Thymus (tissue), 11 donors: ENCODE data around the gene DPF3. TPM values are rescaled to one million over a fixed set of nuclear protein-coding genes. Genes with fewer than 3 reads are reported as not detected.

Experiments used
- DNase-seq, 9 donors: peaks; one replicate each; pipeline ENCODE4 v3.0.0-alpha.2; 2013; ENCODE audit warnings: low spot score in 9 of 9, low read depth in 6 of 9, missing footprints in 1 of 9
- H3K27ac ChIP-seq, 2 donors: one replicate each; pipeline ENCODE4 v1.5.1; 2013; ENCODE audit warnings: control low read depth in 1 of 2, low read depth in 1 of 2, low read length in 1 of 2, mild to moderate bottlenecking in 1 of 2, moderate library complexity in 1 of 2
- H3K27me3 ChIP-seq, 2 donors: one replicate each; pipeline ENCODE4 v1.5.1; 2013; ENCODE audit warnings: low read length in 1 of 2; ENCODE audit not compliant: control insufficient read depth in 2 of 2, insufficient read depth in 1 of 2
- H3K36me3 ChIP-seq, 2 donors: one replicate each; pipeline ENCODE4 v1.5.1; 2013; ENCODE audit warnings: low read length in 1 of 2, mild to moderate bottlenecking in 1 of 2, moderate library complexity in 1 of 2; ENCODE audit not compliant: control insufficient read depth in 2 of 2, insufficient read depth in 2 of 2
- H3K4me1 ChIP-seq, 2 donors: one replicate each; pipeline ENCODE4 v1.5.1; 2013; ENCODE audit warnings: low read length in 2 of 2; ENCODE audit not compliant: control insufficient read depth in 2 of 2, insufficient read depth in 2 of 2
- H3K4me3 ChIP-seq, 2 donors: one replicate each; pipeline ENCODE4 v1.5.1; 2013; ENCODE audit warnings: low read length in 2 of 2, control low read depth in 1 of 2, mild to moderate bottlenecking in 1 of 2
- H3K9me3 ChIP-seq, 2 donors: one replicate each; pipeline ENCODE4 v1.5.1; 2013; ENCODE audit warnings: low read length in 1 of 2, mild to moderate bottlenecking in 1 of 2; ENCODE audit not compliant: control insufficient read depth in 2 of 2, insufficient read depth in 1 of 2
- WGBS: extraction: QIAGEN DNeasy Blood & Tissue Kit; methylation state at CpG from one replicate; pipeline ENCODE4 v1.1.7; 2013; 5-methylcytosine and 5-hydroxymethylcytosine counted together
- polyA plus RNA-seq: library from polyadenylated mRNA; stranded (reverse); fragments of 200-250 nt; gene quantifications from one replicate; pipeline ENCODE4 v1.2.3, GENCODE V29; 2013
- total RNA-seq: library from RNA; stranded (reverse); fragments of 120-200 nt; gene quantifications from one replicate; pipeline ENCODE4 v1.2.4, GENCODE V29; 2013
- donor health status: healthy.

The DPF3 gene
- total and polyA plus RNA-seq, 2 donors = 0.46 to 1.6 TPM

DNA sequence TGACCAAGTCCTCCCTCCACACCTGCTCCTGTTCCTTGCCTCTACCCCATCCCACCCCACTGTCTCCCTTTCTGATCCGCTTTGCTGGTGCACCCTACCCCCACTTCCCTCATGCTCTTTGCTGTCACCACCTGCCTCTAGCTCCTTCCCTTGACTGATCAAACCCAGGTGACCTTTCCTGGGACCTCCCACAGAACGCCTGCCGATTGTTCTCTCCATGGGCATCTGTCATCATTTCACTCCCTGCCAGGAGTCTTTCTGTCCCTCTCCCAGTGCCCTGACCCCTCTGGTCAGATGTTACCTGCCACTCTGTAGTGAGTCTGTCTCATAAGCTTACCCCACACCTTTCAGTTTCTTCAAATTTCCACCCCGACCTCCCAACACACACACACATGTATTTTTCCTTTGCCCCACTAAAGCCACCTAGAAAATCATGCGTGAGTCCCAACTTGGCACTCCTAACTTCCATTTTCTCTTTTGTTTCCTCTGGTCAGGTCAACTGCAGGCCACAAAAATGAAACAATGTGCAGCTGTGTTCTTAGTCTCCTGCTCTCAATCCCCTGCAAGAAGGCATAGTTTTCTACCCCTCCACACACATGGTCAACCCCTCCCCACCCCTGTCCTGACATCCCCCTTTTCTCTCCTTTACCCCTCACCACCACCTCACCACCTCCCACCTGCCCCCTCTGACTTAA is 229.8 kb downstream of the DPF3 start:
- no peak for DNase-seq
- no peaks in the 10 kb centered on the region for H3K36me3 ChIP-seq
- no peaks in the 10 kb centered on the region for H3K9me3 ChIP-seq
- no peak overlapping the region for H3K4me3 ChIP-seq
- 95% methylated on average over 5 of the region's 5 CpGs for WGBS
- peaks cover 0 to 7% of the 10 kb centered on the region in 2 donors for H3K4me1 ChIP-seq
- H3K27me3 ChIP-seq = no peaks in the 10 kb centered on the region
- H3K27ac ChIP-seq = no peak overlapping the region

DNA sequence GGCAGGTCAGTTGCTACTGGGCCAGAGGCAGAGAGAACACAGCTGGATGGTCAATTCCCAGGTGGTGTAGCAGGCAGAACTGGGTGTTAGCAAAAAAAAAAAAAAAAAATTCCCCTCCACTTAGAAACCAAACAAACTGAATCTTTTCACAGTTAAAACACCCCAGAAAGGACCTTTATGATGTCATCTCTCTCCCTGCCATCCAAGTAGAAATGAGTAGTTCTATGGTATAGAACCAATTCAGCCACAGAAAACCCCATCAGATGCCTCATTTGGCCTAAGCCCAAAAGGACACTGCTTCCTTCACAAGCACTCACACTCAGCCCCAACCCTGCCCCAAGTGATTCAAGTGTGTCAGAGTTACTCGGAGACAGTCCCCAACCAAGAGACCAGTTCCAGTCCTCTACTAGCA is 230.8 kb downstream of the DPF3 start:
- no peak overlapping the region for H3K27ac ChIP-seq
- DNase-seq = no peak
- H3K4me1 ChIP-seq = peaks cover 0 to 7% of the 10 kb centered on the region in 2 donors
- 98% methylated on average over 1 of the region's 1 CpG for WGBS
- H3K27me3 ChIP-seq = no peaks in the 10 kb centered on the region
- no peak overlapping the region for H3K4me3 ChIP-seq
- H3K36me3 ChIP-seq = no peaks in the 10 kb centered on the region
- H3K9me3 ChIP-seq = no peaks in the 10 kb centered on the region

DNA sequence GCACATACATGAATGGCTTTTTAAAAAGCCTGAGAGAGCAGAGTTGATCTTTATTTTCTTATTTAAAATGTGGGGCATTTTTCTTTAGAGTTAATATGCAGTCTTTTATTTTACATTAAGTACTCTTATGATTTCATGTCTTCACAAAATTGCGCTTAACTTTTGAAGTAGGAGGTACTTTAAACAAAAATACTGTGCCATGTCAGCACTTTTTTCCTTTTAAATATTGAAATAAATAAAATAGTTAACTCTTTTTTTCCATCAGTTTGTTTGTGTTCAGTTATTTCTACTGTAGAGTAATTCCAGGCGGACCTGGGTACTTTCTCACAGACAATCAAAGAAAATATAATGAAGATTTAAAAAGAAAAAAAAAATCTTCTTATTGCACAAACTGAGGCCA is 231.7 kb downstream of the DPF3 start:
- Histone ChIP-seq H3K9me3 (no peaks in the 10 kb centered on the region), H3K27ac (no peak overlapping the region), H3K36me3 (no peaks in the 10 kb centered on the region), H3K27me3 (no peaks in the 10 kb centered on the region), H3K4me1 (peaks cover 0 to 7% of the 10 kb centered on the region in 2 donors), H3K4me3 (no peak overlapping the region)
- 93% methylated on average over 2 of the region's 2 CpGs for WGBS
- no peak for DNase-seq

DNA sequence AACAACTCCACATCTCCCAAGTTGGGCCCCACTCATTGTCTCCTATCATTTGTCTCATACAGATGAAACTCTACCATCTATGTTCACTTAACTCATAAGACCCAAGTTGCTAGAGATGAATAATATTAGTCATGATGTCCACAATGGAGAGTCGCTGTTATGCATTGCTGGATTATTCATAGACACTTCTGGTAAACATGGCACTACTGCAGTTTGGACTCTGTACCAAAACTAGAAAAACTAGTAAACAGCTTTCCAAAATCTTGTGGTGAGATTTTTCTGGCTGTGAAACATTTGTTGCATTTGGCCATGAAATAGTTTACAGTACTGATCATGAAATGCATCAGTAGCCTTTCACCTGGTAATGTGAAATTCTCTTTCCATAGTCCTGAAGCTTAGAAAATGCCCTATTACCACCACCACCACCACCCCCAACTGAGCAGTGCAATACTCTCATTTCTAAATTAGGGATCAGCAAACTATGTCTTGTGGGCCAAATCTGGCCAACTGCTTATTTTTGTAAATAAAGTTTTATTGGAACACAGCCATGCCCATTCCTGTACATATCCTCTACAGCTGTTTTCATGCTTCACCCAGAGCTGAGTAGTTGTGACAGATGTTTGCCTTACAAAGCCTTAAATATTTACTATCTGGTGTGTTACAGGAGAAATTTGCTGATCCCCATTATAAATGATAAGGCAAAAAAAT is 236.5 kb downstream of the DPF3 start:
- Histone ChIP-seq H3K36me3 (no peaks in the 10 kb centered on the region), H3K4me3 (no peak overlapping the region), H3K27me3 (no peaks in the 10 kb centered on the region), H3K4me1 (peaks cover 0 to 4% of the 10 kb centered on the region in 2 donors), H3K9me3 (no peaks in the 10 kb centered on the region), H3K27ac (no peak overlapping the region)
- no peak for DNase-seq
- WGBS = 88% methylated on average over 1 of the region's 1 CpG

DNA sequence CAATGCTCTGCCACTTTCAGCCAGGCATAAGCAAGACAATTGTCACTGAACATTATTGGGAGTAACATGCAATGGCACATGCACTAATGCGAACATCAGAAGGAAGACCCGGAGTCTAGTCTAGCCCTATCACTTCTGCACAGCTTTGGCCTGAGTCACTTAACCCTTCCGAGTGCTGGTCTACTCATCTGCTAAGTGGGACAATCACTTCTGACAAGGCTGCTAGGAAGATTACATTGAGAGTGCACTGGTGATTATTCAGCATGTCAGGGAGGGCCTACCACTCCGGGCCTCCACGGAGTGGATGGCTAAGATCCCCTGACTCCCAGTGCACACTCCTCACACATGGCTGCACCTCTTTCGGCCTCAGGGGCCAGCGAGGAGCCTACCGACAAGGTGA is 240.9 kb downstream of the DPF3 start:
- H3K27me3 ChIP-seq = no peaks in the 10 kb centered on the region
- H3K4me1 ChIP-seq = no peaks in the 10 kb centered on the region
- H3K9me3 ChIP-seq = peaks cover 0 to 2% of the 10 kb centered on the region in 2 donors
- H3K27ac ChIP-seq = no peak overlapping the region
- 91% methylated on average over 8 of the region's 8 CpGs for WGBS
- no peak overlapping the region for H3K4me3 ChIP-seq
- no peaks in the 10 kb centered on the region for H3K36me3 ChIP-seq
- DNase-seq = no peak

DNA sequence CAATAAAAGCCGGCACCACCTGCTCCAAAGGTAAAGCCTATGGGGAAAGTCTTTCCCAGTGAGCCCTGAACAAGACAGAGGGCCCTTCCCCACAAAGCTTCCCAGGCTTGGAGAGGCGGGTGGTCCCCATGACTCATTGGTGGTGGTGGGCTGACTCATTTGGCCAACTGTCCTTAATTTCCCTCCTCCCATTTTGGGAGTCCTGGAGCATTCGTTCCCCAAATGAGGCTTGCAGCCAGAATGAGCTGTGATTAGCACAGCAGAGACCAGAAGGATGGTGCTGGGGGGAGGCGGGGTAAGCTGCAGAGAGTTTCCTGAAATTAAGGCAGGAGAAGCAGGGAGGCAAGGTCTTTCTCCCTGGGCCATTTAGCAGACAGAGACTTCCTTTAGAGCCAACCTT is 241.7 kb downstream of the DPF3 start:
- H3K4me3 ChIP-seq = no peak overlapping the region
- H3K9me3 ChIP-seq = peaks cover 0 to 2% of the 10 kb centered on the region in 2 donors
- WGBS = 91% methylated on average over 4 of the region's 4 CpGs
- no peaks in the 10 kb centered on the region for H3K36me3 ChIP-seq
- DNase-seq = no peak
- H3K27ac ChIP-seq = no peak overlapping the region
- H3K27me3 ChIP-seq = no peaks in the 10 kb centered on the region
- no peaks in the 10 kb centered on the region for H3K4me1 ChIP-seq

DNA sequence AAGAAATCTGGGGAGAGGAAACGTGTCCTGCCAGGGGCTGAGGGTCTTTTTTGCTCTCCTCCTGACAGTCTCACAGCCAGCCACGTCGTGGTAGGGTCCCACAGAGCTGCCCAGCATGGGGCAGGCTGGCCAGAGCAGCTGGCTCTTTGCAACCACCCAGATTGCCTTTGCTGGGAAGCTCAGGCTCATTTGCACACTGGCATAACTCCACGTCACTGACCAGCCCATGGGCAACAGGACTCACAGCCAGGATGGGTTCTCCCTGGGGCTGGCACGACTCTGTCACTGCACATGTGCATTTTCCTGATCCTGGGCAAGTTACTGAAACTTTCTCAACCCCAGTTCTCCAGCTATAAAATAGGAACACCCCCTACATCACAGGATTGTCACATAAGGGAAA is 242.2 kb downstream of the DPF3 start:
- 90% methylated on average over 5 of the region's 5 CpGs for WGBS
- no peak for DNase-seq
- peaks cover 0 to 2% of the 10 kb centered on the region in 2 donors for H3K9me3 ChIP-seq
- no peaks in the 10 kb centered on the region for H3K36me3 ChIP-seq
- H3K27me3 ChIP-seq = no peaks in the 10 kb centered on the region
- no peak overlapping the region for H3K4me3 ChIP-seq
- no peak overlapping the region for H3K27ac ChIP-seq
- no peaks in the 10 kb centered on the region for H3K4me1 ChIP-seq

DNA sequence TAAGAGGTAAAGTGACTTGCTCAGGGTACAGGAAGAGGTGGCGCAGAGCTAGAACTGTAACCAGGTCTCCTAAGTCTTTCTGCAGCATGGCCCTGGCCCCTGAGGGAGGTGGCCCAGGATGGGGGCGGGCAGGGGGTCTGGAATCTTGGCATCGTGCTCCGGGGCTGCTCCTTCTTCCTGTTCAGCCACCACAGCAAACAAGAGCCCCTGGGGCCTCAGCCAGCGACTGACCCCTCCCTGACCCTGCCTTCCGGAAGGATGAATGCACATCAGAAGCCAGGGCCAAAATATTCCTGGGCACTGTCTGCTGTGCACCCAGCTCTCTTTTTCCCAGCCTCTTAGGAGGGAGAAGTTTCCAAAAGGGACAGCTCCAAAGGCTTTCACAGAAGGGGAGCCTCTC is 242.8 kb downstream of the DPF3 start:
- Histone ChIP-seq H3K36me3 (no peaks in the 10 kb centered on the region), H3K27ac (no peak overlapping the region), H3K27me3 (no peaks in the 10 kb centered on the region), H3K4me3 (no peak overlapping the region), H3K4me1 (no peaks in the 10 kb centered on the region), H3K9me3 (peaks cover 0 to 2% of the 10 kb centered on the region in 2 donors)
- no peak for DNase-seq
- 63% methylated on average over 6 of the region's 6 CpGs for WGBS

DNA sequence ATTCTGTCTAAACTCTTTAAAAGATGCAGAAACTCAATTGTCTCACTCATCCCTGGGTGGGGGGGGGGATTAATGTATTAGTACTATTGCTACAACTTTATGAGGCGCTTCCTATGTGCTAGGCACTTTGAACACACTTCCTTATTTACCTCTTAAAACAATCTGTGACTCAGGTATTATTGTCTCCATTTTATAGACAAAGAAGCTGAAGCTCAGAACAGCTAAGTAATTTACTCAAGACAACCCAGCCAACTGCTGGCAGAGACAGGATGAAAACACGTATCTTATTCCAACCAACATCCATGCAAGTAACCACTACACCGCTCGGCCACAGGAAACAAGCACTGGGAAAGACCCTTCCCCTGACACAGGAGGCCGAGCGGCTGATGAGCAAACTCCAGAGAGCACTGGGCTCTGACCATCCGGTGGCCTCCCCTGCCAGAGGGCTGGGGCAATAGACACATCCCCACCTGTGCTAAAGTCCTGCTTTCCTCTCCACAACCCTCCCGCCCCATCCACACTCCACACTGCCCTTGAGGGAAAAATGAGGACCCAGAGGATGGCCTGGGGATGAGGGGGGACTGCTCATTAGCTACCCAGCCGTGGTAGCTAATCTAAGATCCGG is 244.2 kb downstream of the DPF3 start:
- Histone ChIP-seq H3K4me1 (no peaks in the 10 kb centered on the region), H3K4me3 (no peak overlapping the region), H3K9me3 (peaks cover 0 to 2% of the 10 kb centered on the region in 2 donors), H3K36me3 (no peaks in the 10 kb centered on the region), H3K27ac (no peak overlapping the region), H3K27me3 (no peaks in the 10 kb centered on the region)
- DNase-seq = no peak
- WGBS = 93% methylated on average over 10 of the region's 10 CpGs
